Calu3 (cell line): ENCODE data around the gene GNGT2. TPM values are rescaled to one million over a fixed set of nuclear protein-coding genes. Genes with fewer than 3 reads are reported as not detected.

ENCODE experiments used
- BruUV-seq: library from RNA; stranded (reverse); fragments of 400-500 nt; replicated peaks from 2 replicates; lab custom pipeline; 2021; lab: Mats Ljungman, UMichigan
- CTCF ChIA-PET: fragments of 300-600 bp; sonication (Branson Sonifier 250); formaldehyde crosslinking; loops from one replicate; lab custom pipeline; 2022; ENCODE audit warnings: antibody characterized with exemption; lab: Charles Lee
- DNase-seq: peaks from one replicate; pipeline ENCODE4 v3.0.0; 2022
- H3K27ac Mint-ChIP-seq: one replicate; pipeline ENCODE4 v1.8.0; 2022; ENCODE audit warnings: mixed read lengths; ENCODE audit not compliant: unreplicated experiment
- H3K27me3 Mint-ChIP-seq: one replicate; pipeline ENCODE4 v1.8.0; 2022; ENCODE audit warnings: mixed read lengths; ENCODE audit not compliant: unreplicated experiment
- H3K36me3 Mint-ChIP-seq: one replicate; pipeline ENCODE4 v1.8.0; 2022; ENCODE audit warnings: mild to moderate bottlenecking, moderate library complexity, mixed read lengths; ENCODE audit not compliant: insufficient read depth, unreplicated experiment
- H3K4me1 Mint-ChIP-seq: one replicate; pipeline ENCODE4 v1.8.0; 2022; ENCODE audit warnings: mild to moderate bottlenecking, low read depth, mixed read lengths; ENCODE audit not compliant: unreplicated experiment
- H3K4me3 Mint-ChIP-seq: one replicate; pipeline ENCODE4 v1.8.0; 2022; ENCODE audit warnings: mild to moderate bottlenecking, low read depth, moderate library complexity, mixed read lengths; ENCODE audit not compliant: unreplicated experiment
- H3K9me3 Mint-ChIP-seq: one replicate; pipeline ENCODE4 v1.8.0; 2022; ENCODE audit warnings: low read depth, mixed read lengths; ENCODE audit not compliant: unreplicated experiment
- CTCF ChIP-seq: fragments of 200-600 bp; IDR thresholded peaks from one replicate; pipeline ENCODE4 v1.8.0; 2022; ENCODE audit warnings: antibody characterized with exemption; ENCODE audit not compliant: unreplicated experiment
- intact Hi-C: fragments of 100-400 bp; cut with micrococcal nuclease; formaldehyde crosslinking; loops from one replicate; pipeline ENCODE4 v1.10.0; 2022; ENCODE audit not compliant: unreplicated experiment
- total RNA-seq: library from RNA; stranded (reverse); gene quantifications from 2 replicates; pipeline ENCODE4 v1.2.3, GENCODE V29; 2022

The GNGT2 gene
- total RNA-seq, 1 experiment from 2014 or later: not detected

GRCh38 chr17:49213399-49213798 lies 3.0 kb upstream of the GNGT2 start:
- intact Hi-C loops: no loop called here
- no peak for TF ChIP-seq CTCF
- CTCF ChIA-PET: no interaction called here
- H3K4me1 Mint-ChIP-seq: peaks cover 9% of the 10 kb centered on the region
- no peak overlapping the region for H3K4me3 Mint-ChIP-seq
- BruUV-seq: no TSS peak
- DNase-seq: no peak
- H3K36me3 Mint-ChIP-seq: no peaks in the 10 kb centered on the region
- H3K9me3 Mint-ChIP-seq: no peaks in the 10 kb centered on the region
- peaks cover 66% of the 10 kb centered on the region for H3K27me3 Mint-ChIP-seq
- no peak overlapping the region for H3K27ac Mint-ChIP-seq

GRCh38 chr17:49209061-49209571 lies 1.3 kb downstream of the GNGT2 start:
- no peak for DNase-seq
- intact Hi-C loops: no loop called here
- no peaks in the 10 kb centered on the region for H3K4me1 Mint-ChIP-seq
- BruUV-seq: no TSS peak
- peaks cover 87% of the 10 kb centered on the region for H3K27me3 Mint-ChIP-seq
- CTCF ChIA-PET: interaction anchor here (0.6 to 1.3 kb wide), 2 partner anchors 9 to 80 kb away, joined by 4 to 5 read pairs; no protein-coding TSS in a partner anchor
- H3K36me3 Mint-ChIP-seq: no peaks in the 10 kb centered on the region
- H3K27ac Mint-ChIP-seq: no peak overlapping the region
- TF ChIP-seq CTCF: no peak
- H3K9me3 Mint-ChIP-seq: no peaks in the 10 kb centered on the region
- H3K4me3 Mint-ChIP-seq: no peak overlapping the region

- Mint-ChIP-seq H3K27ac (no peak overlapping the region), H3K36me3 (no peaks in the 10 kb centered on the region), H3K27me3 (peaks cover 96% of the 10 kb centered on the region), H3K4me3 (no peak overlapping the region), H3K9me3 (peaks cover 2% of the 10 kb centered on the region), H3K4me1 (no peaks in the 10 kb centered on the region)
- CTCF ChIA-PET: interaction anchor here (0.6 kb wide), 1 partner anchor 73 kb away, joined by 4 read pairs; no protein-coding TSS in a partner anchor
- TF ChIP-seq CTCF: no peak
- DNase-seq: no peak
- BruUV-seq: no TSS peak
- intact Hi-C loops: no loop called here
Measured at GRCh38 chr17:49204516-49204915, 5.9 kb downstream of the GNGT2 start.

GRCh38 chr17:49203796-49204195 lies 6.6 kb downstream of the GNGT2 start:
- Mint-ChIP-seq H3K27ac (no peak overlapping the region), H3K4me1 (no peaks in the 10 kb centered on the region), H3K9me3 (peaks cover 2% of the 10 kb centered on the region), H3K4me3 (no peak overlapping the region), H3K36me3 (no peaks in the 10 kb centered on the region), H3K27me3 (peaks cover 89% of the 10 kb centered on the region)
- BruUV-seq: no TSS peak
- no peak for DNase-seq
- intact Hi-C loops: no loop called here
- no peak for TF ChIP-seq CTCF
- CTCF ChIA-PET: interaction anchor here (0.6 kb wide), 1 partner anchor 72 kb away, joined by 4 read pairs; no protein-coding TSS in a partner anchor
